Activated CD4-positive, CD25-positive, alpha-beta regulatory T cell (primary cell): ENCODE results near the gene SMIM13.

Experiments used
- DNase-seq, 4 experiments: peaks; one replicate each; lab custom pipeline; 2025; lab: John Stamatoyannopoulos, UW

Gene SMIM13

DNA sequence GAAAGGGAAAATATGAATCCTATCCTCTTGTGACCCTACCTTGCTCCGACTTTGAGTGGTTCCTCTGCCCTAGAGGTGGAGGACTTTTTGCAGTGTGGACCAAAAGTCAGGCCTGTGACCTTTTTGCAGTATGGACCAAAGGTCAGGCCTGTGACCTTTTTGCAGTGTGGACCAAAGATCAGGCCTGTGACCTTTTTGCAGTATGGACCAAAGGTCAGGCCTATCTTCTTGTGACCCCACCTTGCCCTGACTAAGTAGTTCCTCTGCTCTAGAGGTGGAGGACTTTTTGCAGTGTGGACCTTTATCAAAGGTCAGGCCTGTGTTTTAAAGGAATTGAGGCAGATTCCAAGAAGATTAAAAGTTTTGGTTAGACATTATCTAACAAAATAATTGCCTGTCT, 28.7 kb downstream of the SMIM13 start:
- no peak for DNase-seq

DNA sequence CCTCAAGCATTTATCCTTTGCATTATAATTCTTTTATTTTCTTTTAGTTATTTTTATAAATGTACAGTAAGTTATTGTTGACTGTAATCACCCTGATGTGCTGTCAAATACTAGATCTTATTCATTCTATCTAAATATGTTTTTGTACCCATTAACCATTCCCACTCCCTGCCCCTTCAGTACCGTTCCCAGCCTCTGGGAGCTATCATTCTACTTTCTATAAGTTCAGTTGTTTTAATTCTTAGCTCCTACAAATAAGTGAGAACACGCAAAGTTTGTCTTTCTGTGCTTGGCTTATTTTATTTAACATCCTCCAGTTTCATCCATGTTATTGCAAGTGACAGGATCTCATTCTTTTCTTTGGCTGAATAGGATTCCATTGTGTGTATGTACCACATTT, 30.3 kb downstream of the SMIM13 start:
- DNase-seq: no peak

DNA sequence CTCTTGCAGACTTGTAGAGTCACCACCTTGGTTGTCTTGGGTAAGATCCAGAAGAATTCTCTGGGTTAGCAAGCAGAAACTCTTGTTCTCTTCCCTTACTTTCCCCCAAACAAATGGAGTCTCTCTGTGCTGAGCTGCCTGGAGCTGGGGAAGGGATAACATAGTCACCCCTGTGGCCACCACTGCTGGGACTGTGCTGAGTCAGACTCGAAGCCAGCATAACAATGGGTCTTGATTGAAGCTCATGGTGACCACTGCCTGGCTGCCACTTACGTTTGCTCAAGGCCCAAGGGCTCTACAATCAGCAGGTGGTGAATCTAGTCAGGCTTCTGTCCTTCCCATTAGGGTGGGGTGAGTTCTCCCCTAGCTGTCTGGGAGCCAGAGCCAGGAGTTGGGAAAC, 33.2 kb downstream of the SMIM13 start:
- no peak for DNase-seq

DNA sequence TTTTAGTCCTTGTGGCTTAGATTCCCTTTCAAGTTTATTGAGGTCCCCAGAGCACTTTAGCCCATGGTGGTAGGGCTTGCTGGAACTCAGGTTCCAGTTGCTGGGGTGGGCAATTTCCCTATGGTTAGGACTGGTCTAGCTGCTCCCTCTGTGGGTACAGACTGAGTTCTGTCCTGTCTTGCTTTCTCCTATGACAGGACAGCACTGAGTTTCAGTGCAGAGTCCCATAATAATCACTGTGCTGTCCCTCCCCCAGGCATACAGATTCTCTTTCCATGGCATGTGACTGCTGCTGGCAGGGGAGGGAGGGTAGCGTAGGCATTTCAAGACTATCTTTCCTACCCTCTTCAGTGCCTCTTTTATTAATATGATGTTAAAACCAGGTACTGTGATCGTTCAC, 35.0 kb downstream of the SMIM13 start:
- DNase-seq: no peak

DNA sequence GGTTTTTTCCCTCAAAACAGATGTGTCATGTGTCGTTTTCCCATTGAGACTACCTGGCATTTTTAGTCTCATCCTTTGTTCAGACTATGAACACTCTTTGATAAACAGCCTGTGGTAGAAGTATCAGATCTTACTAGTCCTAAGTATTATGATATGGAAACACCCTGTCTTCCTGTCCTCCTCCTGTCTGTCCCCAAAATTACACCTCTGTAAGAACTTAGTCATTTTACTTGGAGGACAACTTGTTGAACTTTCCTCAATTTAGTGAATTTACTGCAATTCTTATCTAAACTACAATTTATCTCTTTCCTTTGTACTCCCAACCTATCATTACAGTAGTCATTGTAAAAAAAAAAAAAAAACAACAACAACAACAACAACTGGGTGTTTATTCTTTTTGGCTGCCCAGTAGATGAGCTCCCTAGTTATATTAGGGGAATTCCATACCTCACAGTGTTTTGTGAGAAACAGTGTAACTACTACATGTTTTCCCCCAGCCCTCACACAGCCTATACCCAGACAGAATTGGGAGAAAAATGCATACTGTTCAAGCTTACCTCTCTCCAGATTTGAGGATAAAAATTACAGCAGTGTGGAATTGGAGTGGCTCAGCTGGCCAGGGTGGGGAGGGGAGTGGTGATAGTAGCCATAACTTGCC, 36.4 kb downstream of the SMIM13 start:
- no peak for DNase-seq

DNA sequence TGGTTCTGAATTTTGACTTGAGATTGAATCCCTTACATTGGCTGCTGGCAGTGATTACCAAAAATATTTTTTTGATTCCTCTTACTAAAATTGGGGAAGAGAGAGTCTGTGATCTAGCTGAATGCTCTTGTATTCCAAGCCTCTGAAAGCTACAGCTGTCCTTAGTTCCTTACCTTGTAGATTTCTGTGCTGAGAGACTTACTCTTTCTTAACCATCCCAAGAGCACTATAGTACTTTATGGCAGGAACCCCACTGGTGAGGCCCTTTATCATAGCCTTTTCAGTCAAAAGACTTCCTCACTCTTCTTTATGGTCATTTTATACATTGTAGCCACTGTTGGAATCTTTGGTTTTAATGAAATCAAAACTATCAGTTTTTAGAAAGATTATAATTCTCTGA, 37.0 kb downstream of the SMIM13 start:
- DNase-seq: no peak

DNA sequence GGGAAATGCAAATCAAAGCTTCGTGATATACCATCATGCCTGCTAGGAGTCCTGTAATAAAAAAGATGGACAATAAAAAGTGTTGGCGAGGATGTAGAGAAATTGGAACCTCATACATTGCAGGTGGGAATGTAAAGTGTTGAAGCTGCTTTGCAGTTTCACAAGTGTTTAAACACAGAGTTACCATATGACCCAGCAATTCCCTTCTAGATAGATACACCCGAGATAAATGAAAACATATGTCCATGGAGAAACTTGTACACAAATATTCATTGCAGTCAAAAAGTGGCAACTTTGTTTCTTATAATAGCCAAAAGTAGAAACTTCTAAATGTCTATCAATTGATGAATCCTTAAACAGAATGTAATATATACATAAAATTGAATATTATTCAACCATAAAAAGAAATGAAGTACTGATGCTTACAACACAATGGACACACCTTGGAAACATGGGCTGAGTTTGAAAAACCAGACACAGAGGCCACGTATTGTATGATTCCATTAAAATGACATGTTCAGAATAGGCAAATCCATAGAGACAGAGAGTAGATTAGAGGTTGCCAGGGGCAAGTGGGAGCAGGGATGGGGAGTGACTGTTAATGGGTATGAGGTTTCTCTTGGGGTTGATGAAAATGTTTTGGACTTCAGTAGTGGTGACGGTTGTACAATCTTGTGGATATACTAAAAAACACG, 38.7 kb downstream of the SMIM13 start:
- no peak for DNase-seq

DNA sequence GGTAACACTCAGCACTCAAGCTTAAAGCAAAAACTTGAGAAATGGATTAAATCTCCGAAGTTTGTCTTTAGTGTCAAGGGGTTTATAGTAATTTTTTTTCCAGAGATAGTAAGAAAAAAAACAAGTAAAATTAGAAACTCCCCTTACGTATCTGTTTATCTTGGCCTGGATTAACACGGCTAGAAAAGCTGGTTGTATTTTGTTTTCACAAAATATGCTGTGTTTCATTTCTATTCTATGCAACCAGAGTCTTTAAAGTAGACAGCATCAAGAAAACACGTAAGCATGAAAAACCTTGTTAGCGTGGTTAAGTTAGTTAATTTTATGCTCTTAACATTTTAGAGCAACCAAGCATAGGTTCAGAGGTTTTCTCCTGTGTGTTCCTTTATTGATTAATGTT, 39.6 kb downstream of the SMIM13 start:
- DNase-seq: no peak

DNA sequence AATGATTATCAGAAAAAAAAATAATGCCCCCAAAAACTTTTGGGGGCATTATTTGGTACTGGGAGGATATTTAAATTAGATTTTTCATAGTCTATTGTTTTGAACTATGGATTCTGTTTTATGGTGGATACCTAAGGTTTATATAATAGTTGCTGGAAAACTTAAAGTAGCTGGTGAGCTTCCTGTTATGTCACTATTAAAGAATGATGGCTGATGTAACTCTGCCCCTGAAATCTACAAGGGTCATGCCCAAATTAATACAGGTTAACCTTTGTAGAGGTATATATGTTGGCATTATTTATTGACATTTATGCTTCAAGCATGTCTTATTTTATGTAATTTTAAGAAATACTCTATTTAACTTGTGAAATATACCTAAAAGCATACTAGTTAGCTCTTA, 43.2 kb downstream of the SMIM13 start:
- DNase-seq: no peak

DNA sequence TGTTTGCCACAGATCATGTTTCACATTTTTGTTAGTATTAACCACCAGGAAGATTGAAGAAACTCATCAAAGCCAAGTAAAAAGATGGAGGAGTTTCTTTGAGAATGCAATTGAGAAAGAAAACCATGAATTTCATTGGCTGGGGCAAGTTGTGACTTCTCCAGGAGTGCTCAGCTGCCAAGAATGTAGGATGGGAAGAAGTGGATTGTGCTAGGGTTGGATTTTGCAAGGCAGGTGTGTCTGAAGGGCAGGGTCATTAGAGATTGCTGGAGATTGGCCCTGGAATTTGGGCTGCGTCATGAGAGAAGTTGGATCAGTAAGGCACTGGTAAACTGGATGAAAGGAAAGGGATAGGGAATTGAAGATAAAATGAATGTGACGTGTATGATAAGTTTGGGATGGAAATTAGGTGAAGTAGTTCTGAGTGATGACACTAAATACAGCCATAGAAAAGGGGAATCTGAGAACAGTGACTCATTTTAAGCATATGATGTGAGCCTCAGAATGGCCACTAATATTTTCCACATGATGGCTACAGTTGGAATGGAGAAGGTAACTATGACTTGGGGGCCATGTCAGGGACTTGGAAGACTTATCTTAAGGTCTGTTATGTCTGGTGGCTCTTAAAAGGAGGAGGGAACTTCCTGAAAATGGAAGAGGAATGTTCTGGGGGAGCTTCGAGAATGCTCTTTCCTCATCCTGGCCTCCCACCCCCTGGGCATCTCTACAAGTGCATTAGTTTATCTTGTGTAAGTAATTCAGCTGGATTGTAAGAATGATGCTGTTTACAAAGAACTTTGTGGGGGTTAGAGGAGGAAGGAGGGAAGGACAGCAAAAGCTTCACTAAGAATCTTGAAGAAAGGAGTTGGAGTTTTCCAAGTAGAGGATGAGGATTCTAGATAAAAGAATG, 45.7 kb downstream of the SMIM13 start:
- no peak for DNase-seq

DNA sequence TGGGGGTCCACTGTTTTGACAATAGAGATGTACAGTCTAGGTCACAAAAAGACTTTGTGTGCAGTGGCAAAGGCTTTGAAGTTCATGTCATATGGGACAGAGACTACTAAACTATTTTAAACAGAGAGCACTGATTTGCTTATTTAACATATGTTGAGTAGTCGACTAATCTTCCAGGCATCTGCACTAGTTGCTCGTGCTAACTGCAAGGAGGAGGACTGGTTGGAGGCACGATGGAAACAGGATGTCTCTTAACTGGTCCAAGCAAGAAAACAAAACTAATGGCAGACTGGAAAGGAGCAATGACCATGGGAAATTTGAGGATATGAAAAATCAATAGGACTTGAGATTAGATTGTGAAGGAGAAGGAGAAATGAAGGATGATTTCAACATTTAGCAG, 46.4 kb downstream of the SMIM13 start:
- no peak for DNase-seq

DNA sequence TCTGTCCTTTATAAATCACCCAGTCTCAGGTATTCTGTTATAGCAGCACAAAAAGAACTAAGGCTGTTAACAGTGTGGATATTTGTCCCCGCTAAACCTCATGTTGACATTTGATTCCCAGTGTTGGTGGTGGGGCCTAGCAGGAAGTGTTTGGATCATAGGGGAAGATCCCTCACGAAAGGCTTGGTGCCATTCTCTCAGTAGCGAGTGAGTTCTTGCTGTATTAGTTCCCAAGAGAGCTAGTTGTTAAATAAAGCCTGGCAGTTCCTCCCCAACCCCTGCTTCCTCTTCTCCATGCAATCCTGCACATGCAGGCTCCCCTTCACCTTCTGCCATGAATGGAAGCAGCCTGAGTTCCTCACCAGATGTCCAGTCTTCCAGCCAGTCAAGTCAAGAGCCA, 47.7 kb downstream of the SMIM13 start:
- DNase-seq: no peak

DNA sequence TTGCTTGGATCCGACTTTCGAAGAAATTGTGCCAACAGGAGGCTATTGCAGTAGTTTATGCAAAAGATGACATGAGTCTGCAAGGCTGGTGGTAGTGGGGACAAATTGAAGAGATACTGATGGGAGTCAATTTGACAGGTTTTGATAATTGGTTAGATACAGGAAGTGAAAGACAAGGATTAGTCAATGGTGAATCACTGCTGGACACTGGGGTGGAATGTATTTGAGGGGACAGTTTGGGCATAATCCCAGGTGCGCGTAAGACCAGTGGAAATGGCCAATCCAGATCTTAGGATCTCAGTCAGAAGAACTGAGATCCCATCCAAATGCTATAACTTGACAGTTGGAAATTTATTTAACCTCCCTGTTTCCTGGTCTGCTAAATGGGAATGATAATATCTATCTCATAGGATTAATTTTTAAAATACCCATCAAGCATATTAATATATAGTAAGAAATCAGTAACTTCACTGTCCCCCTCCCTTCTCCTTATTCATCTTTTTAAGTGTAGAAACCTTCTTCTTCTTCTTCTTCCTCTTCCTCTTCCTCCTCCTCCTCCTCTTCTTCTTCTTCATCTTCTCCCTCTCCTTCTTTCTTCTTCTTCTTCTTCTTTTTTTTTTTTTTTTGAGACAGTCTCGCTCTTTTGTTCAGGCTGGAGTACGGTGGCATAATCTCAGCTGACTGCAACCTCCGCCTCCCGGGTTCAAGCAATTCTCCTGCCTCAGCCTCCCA, 48.8 kb downstream of the SMIM13 start:
- no peak for DNase-seq

DNA sequence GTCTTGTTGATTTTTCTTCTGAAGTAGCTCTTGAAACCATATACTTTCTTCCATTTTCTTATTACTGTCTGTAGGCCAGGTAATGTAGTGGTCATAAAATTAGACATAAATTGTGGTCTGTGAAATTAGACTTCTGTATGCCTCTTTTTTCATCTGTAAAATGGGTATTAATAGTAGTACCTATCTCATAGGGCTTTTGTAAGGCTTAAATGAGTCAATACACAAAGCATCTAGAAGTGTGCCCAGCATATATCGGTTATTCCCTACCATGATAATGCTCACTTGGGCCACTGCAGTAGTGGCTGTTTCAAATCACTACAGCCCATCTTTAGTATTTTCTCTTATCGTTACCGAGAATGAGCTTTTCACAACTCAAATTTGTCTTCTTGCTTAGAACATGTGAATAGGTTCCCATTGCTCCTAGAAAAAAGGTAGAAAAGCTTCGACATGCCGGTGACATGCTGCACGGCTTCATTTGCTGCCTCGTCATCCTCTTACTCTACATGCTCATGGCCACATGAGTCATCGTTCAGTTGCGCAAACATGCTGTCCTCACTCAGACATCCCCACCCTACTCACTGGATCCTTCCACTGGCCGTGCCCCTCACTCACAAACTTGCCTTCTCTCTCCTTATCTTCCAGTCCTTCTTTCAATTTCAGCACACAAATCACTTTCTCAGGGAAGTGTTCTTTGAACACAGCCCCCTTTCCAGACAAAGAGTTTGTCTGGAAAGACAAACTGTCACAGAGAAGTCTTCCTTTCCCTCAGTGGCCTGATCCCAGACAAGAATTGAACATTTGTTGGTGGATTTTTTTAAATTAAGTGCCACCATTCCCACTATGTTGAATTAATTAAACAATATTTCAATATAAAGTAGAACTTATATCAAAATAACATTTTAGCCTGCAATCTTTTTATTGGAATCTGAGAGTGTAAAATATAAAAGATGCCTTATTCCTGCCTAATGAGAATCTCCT, 50.0 kb downstream of the SMIM13 start:
- no peak for DNase-seq

DNA sequence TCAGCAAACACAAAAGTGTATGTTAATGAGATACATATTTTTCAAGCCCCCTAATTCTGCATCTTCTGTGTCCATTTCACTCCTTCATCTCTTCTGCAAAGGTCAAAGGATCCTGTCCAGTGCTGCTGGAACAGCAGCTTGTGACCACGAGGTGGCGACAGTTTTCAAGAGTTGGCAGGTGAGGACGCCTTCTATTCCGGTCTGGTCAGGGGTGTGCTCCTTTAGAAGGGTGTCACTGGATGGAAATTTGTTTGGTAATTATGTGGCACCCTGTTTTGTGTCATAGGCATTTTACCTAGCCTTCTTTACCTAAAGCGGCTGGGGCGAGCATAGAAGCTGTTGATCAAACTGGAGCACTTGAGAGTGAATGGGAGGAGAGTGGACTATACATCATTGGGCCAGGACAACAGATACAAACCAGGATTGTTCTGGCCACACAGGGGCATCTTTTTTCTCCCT, 50.8 kb downstream of the SMIM13 start:
- DNase-seq: peak; percentile 38 to 55 (median 52)

DNA sequence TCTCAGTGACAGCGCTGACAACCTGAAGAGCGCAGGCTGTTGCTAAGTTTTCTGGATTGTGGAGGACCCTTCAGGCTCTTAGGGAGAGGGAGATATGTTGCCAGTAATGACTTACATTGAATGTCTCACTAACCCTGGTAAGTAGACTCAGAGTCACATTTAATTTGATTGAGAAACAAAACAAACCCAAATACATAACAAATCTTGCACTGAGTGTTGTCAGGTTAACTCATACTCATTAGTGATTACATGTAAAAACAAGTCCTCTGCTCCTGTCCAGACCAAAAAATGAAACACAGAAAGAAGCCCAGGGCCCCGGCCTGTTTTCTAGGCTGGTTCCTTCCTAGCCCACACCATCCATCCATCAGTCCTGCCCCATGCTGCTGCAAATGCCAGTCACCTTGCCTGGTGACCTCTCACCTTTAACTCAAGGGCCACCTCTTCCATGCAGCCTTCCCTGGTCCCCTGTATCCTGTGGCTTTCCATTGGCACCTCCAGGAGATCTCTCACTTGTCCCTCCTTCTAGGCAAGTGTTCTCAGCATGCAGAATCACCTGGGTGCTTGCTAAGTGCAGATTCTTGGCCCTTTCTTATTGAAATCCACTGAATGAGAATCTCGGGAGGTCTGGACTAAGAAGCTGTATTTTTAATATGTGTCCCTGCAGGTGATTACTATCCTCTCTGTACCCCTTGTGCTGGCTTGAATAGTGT, 52.6 kb downstream of the SMIM13 start:
- DNase-seq: no peak

DNA sequence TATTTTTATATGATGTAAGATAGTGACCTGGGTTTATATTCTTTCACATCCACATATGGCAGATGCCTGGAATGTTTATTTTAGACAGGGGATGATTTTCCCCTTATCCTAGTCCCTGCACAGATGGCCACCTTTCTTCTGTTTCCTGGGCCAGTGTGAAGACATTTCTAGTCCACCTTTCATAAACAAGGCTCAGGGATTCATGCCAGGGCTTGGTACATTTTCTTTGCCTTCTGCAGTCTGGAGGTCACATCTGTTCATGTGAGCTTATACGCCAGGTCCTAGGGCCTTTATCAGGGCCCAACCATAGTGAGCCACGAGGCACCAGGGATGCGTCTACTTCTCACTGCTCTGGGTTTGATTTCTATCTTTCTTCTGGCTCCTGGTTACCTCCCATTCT, 55.9 kb downstream of the SMIM13 start:
- DNase-seq: no peak

DNA sequence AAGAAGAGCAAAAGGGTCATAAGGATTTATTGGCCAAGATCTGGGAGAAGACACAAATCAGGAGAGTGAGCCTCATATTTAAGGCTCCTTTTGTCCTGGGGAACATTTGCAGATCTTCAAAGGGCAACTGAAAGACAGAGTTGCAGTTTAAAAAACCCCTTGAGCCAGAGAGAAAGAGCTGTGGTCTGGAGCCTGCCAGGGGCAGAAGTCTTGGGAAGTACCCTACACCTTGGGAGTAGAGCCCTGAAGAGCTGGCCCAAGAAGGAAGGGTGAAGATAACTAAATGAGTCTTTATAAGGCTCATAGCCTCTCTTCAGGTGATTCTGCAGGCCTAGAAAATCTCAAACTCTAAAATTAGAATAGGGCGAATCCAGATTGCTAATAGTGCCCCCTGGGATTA, 57.9 kb downstream of the SMIM13 start:
- DNase-seq: no peak

DNA sequence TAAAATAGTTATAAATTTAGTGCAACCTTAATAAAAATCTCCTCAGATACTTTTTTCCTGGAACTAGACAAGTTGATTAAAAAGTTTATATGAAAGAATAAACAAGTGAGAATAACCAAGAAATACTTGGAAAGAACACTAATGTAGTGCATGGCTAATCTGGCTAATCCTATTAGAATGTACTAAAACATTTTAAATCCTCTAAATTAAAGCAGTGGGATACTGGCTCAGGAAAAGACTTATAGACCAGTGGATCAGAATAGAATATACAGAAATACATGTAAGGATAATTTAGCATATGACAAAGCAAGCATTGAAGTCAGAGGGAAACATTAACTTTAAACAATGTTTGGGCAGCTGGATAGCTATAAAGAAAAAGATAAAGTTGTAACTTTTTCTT, 58.9 kb downstream of the SMIM13 start:
- DNase-seq: no peak

DNA sequence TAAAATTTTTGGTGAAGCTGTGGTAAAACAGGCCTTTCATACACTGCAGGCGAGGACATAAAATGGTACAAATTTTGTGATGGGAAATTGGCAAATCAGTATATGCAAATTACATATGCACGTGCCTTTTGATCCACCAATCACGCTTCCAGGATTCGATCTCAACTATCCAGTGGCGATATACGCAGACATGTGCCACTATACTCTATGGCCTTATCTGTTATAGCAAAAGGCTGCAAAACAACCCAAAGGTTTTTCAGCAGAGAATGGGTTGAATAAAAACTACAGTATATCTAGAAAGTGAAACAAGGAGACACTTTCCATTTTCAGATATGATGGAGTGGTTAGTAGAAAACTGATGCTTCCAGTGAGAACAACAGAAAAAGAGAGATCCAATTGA, 59.8 kb downstream of the SMIM13 start:
- DNase-seq: no peak
